ENCODE data around the gene TRIM5. TPM values are rescaled to one million over a fixed set of nuclear protein-coding genes. Genes with fewer than 3 reads are reported as not detected.
A peak's percentile ranks its signal among the peaks of the same experiment; 100 is the strongest.
"Not testable (repeated sequence)": the region's sequence is repeated elsewhere in the genome, so short reads cannot be mapped to it uniquely, and the experiment has no call there.

Gene TRIM5
- polyA plus RNA-seq, 1 donor = 23.9 TPM

DNA sequence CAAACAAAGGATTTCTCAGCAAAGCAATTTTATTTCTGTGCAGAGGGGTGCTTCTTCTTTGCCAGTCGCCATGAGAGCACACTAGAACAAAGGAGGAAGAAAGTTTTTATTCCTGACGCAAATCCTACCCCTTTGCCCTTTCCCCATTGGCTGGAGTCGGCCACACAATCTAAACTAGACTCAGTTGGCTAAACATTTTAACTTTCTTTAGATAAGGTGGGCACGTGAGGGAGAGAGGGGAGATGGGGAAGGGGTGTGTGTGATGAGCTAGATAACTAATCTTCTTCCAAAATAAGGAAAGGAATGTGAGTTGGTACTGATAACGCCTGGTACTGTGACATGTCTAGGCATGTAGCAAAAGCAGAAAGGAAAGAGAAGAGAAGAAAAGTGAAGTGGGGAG is 5.3 kb upstream of the TRIM5 start:
- Histone ChIP-seq H3K4me1 (ENCODE audit: control insufficient read depth, insufficient read depth, low read length) (no peaks in the 10 kb centered on the region), H3K4me3 (ENCODE audit: low read length) (peak overlapping the region; percentile 18), H3K27ac (ENCODE audit: low read length) (peak overlapping the region; percentile 44), H3K9me3 (ENCODE audit: control insufficient read depth, low read depth, low read length) (no peaks in the 10 kb centered on the region), H3K36me3 (ENCODE audit: control insufficient read depth, insufficient read depth, low read length) (no peaks in the 10 kb centered on the region), H3K27me3 (ENCODE audit: control insufficient read depth, insufficient read depth, low read length) (no peaks in the 10 kb centered on the region)
- no CpG with 5 or more reads among the region's 5 CpGs for WGBS (ENCODE audit: insufficient coverage, low lambda C conversion rate)
- no peak for DNase-seq

- Histone ChIP-seq H3K9me3 (ENCODE audit: control insufficient read depth, low read depth, low read length) (no peaks in the 10 kb centered on the region), H3K36me3 (ENCODE audit: control insufficient read depth, insufficient read depth, low read length) (no peaks in the 10 kb centered on the region)
Measured at GRCh38 chr11:5689551-5689983, 4.7 kb upstream of the TRIM5 start, which contains the start of gene TRIM22. Gene TRIM22 (plus strand): TSS chr11:5689790. CDS start chr11:5696233, 6,443 bp downstream.

DNA sequence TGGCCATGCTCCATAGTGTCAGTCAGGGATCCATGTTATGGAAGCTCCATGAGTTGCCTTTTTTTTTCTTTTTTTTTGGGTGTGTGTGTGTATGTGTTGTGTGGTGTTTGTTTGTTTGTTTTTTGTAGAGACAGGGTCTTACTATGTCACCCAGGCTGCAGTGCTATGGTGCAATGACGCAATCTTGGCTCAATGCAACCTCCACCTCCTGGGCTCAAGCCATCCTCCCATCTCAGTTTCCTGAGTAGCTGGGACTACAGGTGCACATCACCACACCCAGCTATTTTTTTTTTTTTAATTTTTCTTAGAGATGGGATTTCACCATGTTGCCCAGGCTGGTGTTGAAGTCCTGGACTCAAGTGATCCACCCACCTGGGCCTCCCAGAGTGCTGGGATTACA is 3.6 kb upstream of the TRIM5 start:
- WGBS (ENCODE audit: insufficient coverage, low lambda C conversion rate) = no CpG with 5 or more reads among the region's 1 CpG
- Histone ChIP-seq H3K27ac (ENCODE audit: low read length) (no peak overlapping the region), H3K4me1 (ENCODE audit: control insufficient read depth, insufficient read depth, low read length) (no peaks in the 10 kb centered on the region), H3K9me3 (ENCODE audit: control insufficient read depth, low read depth, low read length) (no peaks in the 10 kb centered on the region), H3K27me3 (ENCODE audit: control insufficient read depth, insufficient read depth, low read length) (no peaks in the 10 kb centered on the region), H3K36me3 (ENCODE audit: control insufficient read depth, insufficient read depth, low read length) (no peaks in the 10 kb centered on the region), H3K4me3 (ENCODE audit: low read length) (no peak overlapping the region)
- no peak for DNase-seq

More at GRCh38 chr11:5689551-5689983, 4.7 kb upstream of the TRIM5 start, which contains the start of gene TRIM22:
- H3K27ac ChIP-seq (ENCODE audit: low read length) = peak within 1 kb of the TSS; percentile 44
- H3K4me1 ChIP-seq (ENCODE audit: control insufficient read depth, insufficient read depth, low read length) = no peaks in the 10 kb centered on the region
- peak within 1 kb of the TSS; percentile 18 for H3K4me3 ChIP-seq (ENCODE audit: low read length)
- WGBS (ENCODE audit: insufficient coverage, low lambda C conversion rate) = no CpG with 5 or more reads among the region's 2 CpGs
- H3K27me3 ChIP-seq (ENCODE audit: control insufficient read depth, insufficient read depth, low read length) = no peaks in the 10 kb centered on the region
- peak; percentile 25 to 45 for DNase-seq

DNA sequence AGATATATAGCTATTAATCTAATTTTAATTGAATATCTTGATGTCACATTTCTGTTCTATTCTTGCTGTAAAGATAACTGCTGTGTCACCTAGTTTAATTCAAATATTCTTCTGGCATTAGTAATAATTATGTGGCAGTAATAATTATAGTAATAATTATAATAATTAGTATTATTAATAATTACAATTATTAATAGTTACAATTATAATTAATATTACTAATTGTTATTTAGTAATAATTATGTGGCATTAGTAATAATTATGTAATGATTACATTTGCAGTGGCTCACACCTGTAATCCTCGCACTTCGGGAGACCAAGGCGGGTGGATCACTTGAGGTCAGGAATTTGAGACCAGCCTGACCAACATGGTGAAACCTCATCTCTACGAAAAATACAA is 1.6 kb upstream of the TRIM5 start:
- Histone ChIP-seq H3K27ac (ENCODE audit: low read length) (no peak overlapping the region), H3K27me3 (ENCODE audit: control insufficient read depth, insufficient read depth, low read length) (no peaks in the 10 kb centered on the region), H3K9me3 (ENCODE audit: control insufficient read depth, low read depth, low read length) (peaks cover 3% of the 10 kb centered on the region), H3K4me1 (ENCODE audit: control insufficient read depth, insufficient read depth, low read length) (no peaks in the 10 kb centered on the region), H3K4me3 (ENCODE audit: low read length) (no peak overlapping the region), H3K36me3 (ENCODE audit: control insufficient read depth, insufficient read depth, low read length) (no peaks in the 10 kb centered on the region)
- no peak for DNase-seq
- 100% methylated on average over 1 of the region's 4 CpGs for WGBS (ENCODE audit: insufficient coverage, low lambda C conversion rate)

GRCh38 chr11:5684036-5684645 is 733 bp downstream of the TRIM5 start:
- Histone ChIP-seq H3K27me3 (ENCODE audit: control insufficient read depth, insufficient read depth, low read length) (no peaks in the 10 kb centered on the region), H3K9me3 (ENCODE audit: control insufficient read depth, low read depth, low read length) (peaks cover 3% of the 10 kb centered on the region), H3K36me3 (ENCODE audit: control insufficient read depth, insufficient read depth, low read length) (peaks cover 10% of the 10 kb centered on the region), H3K4me1 (ENCODE audit: control insufficient read depth, insufficient read depth, low read length) (no peaks in the 10 kb centered on the region), H3K27ac (ENCODE audit: low read length) (peak overlapping the region; percentile 81), H3K4me3 (ENCODE audit: low read length) (peak overlapping the region; percentile 54)
- WGBS (ENCODE audit: insufficient coverage, low lambda C conversion rate) = no CpG with 5 or more reads among the region's 8 CpGs
- no peak for DNase-seq

DNA sequence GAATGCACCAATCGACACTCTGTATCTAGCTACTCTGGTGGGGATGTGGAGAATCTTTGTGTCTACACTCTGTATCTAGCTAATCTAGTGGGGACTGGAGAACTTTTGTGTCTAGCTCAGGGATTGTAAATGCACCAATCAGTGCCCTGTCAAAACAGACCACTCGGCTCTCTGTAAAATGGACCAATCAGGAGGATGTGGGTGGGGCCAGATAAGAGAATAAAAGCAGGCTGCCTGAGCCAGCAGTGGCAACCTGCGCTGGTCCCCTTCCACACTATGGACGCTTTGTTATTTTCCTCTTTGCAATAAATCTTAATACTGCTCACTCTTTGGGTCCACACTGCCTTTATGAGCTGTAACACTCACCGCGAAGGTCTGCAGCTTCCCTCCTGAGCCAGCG is 1.3 kb downstream of the TRIM5 start:
- H3K4me1 ChIP-seq (ENCODE audit: control insufficient read depth, insufficient read depth, low read length); H3K9me3 ChIP-seq (ENCODE audit: control insufficient read depth, low read depth, low read length); H3K27me3 ChIP-seq (ENCODE audit: control insufficient read depth, insufficient read depth, low read length); DNase-seq: not testable (repeated sequence)
- 80% methylated on average over 1 of the region's 7 CpGs for WGBS (ENCODE audit: insufficient coverage, low lambda C conversion rate)
- Histone ChIP-seq H3K36me3 (ENCODE audit: control insufficient read depth, insufficient read depth, low read length) (peaks cover 15% of the 10 kb centered on the region), H3K27ac (ENCODE audit: low read length) (peak overlapping the region; percentile 81), H3K4me3 (ENCODE audit: low read length) (peak overlapping the region; percentile 54)

DNA sequence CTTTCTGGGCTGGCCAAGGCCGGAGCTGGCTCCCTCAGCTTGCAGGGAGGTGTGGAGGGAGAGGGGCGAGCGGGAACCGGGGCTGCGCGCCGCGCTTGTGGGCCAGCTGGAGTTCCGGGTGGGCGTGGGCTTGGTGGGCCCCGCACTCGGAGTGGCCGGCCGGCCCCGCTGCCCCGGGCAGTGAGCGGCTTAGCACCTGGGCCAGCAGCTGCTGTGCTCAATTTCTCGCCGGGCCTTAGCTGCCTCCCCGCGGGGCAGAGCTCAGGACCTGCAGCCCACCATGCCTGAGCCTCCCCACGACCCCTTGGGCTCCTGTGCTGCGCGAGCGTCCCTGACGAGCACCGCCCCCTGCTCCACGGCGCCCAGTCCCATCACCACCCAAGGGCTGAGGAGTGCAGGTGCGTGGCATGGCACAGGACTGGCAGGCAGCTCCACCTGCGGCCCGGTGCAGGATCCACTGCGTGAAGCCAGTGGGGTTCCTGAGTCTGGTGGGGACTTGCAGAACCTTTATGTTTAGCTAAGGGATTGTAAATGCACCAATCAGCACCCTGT is 1.9 kb downstream of the TRIM5 start:
- H3K27ac ChIP-seq (ENCODE audit: low read length); H3K27me3 ChIP-seq (ENCODE audit: control insufficient read depth, insufficient read depth, low read length); H3K4me3 ChIP-seq (ENCODE audit: low read length); H3K4me1 ChIP-seq (ENCODE audit: control insufficient read depth, insufficient read depth, low read length); DNase-seq; H3K9me3 ChIP-seq (ENCODE audit: control insufficient read depth, low read depth, low read length): not testable (repeated sequence)
- H3K36me3 ChIP-seq (ENCODE audit: control insufficient read depth, insufficient read depth, low read length) = peaks cover 21% of the 10 kb centered on the region
- no CpG with 5 or more reads among the region's 33 CpGs for WGBS (ENCODE audit: insufficient coverage, low lambda C conversion rate)

DNA sequence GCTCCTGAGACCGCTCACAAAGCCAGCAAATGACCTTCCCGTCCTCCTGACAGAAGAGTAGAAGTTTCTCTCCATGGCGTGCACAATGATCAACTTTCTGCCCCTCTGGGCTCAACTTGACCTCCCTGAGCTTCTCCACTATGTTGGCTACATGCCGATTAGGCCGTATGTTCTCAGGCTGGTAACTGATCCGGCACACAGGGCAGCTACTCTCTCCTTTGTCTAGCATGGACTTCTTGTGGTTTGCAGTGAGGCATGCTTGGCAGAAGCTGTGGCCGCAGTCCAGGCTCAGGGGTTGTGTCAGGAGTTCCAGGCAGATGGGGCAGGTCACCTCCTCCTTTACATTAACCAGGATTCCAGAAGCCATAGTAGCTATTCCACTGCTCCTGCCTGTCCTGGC is 5.1 kb downstream of the TRIM5 start:
- no peaks in the 10 kb centered on the region for H3K27me3 ChIP-seq (ENCODE audit: control insufficient read depth, insufficient read depth, low read length)
- no CpG with 5 or more reads among the region's 7 CpGs for WGBS (ENCODE audit: insufficient coverage, low lambda C conversion rate)

DNA sequence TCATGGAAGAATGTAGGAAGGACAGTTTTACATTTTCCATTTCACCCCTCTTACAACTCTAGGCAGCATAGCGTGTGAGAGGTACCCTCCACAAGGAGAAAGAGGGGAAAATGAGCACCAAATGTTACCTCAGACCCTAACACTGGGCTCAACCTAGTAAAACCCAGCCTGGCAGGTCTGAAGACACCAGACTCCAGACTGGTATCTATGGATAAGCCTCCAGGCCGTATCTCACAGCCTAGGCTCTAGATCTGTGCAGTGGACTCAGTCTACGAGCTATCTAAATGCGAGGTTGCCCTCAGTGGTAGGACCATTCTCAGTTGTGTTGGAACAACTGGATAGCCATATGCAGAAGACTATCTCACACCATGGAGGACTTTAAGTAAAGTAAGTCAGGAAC is 10.5 kb downstream of the TRIM5 start:
- Histone ChIP-seq H3K4me3 (ENCODE audit: low read length) (no peak overlapping the region), H3K27ac (ENCODE audit: low read length) (no peak overlapping the region), H3K4me1 (ENCODE audit: control insufficient read depth, insufficient read depth, low read length) (no peaks in the 10 kb centered on the region), H3K36me3 (ENCODE audit: control insufficient read depth, insufficient read depth, low read length) (peaks cover 31% of the 10 kb centered on the region), H3K27me3 (ENCODE audit: control insufficient read depth, insufficient read depth, low read length) (no peaks in the 10 kb centered on the region), H3K9me3 (ENCODE audit: control insufficient read depth, low read depth, low read length) (peaks cover 2% of the 10 kb centered on the region)
- DNase-seq = no peak
- WGBS (ENCODE audit: insufficient coverage, low lambda C conversion rate) = no CpG with 5 or more reads among the region's 4 CpGs

More for the DNA sequence above, 5.1 kb downstream of the TRIM5 start:
- H3K27ac ChIP-seq (ENCODE audit: low read length) = no peak overlapping the region
- peaks cover 5% of the 10 kb centered on the region for H3K9me3 ChIP-seq (ENCODE audit: control insufficient read depth, low read depth, low read length)
- no peaks in the 10 kb centered on the region for H3K4me1 ChIP-seq (ENCODE audit: control insufficient read depth, insufficient read depth, low read length)
- DNase-seq = no peak
- H3K36me3 ChIP-seq (ENCODE audit: control insufficient read depth, insufficient read depth, low read length) = peaks cover 27% of the 10 kb centered on the region
- no peak overlapping the region for H3K4me3 ChIP-seq (ENCODE audit: low read length)

GRCh38 chr11:5671831-5672230 is 13.0 kb downstream of the TRIM5 start:
- no peak overlapping the region for H3K27ac ChIP-seq (ENCODE audit: low read length)
- H3K4me1 ChIP-seq (ENCODE audit: control insufficient read depth, insufficient read depth, low read length) = no peaks in the 10 kb centered on the region
- H3K36me3 ChIP-seq (ENCODE audit: control insufficient read depth, insufficient read depth, low read length) = peaks cover 13% of the 10 kb centered on the region
- DNase-seq = no peak
- H3K27me3 ChIP-seq (ENCODE audit: control insufficient read depth, insufficient read depth, low read length) = no peaks in the 10 kb centered on the region
- H3K4me3 ChIP-seq (ENCODE audit: low read length) = no peak overlapping the region
- no peaks in the 10 kb centered on the region for H3K9me3 ChIP-seq (ENCODE audit: control insufficient read depth, low read depth, low read length)

GRCh38 chr11:5666402-5666793 is 18.5 kb downstream of the TRIM5 start:
- Histone ChIP-seq H3K27ac (ENCODE audit: low read length) (no peak overlapping the region), H3K36me3 (ENCODE audit: control insufficient read depth, insufficient read depth, low read length) (peaks cover 33% of the 10 kb centered on the region)

More at GRCh38 chr11:5666402-5666793, 18.5 kb downstream of the TRIM5 start:
- DNase-seq = no peak
- no peaks in the 10 kb centered on the region for H3K27me3 ChIP-seq (ENCODE audit: control insufficient read depth, insufficient read depth, low read length)
- no peak overlapping the region for H3K4me3 ChIP-seq (ENCODE audit: low read length)
- no peaks in the 10 kb centered on the region for H3K9me3 ChIP-seq (ENCODE audit: control insufficient read depth, low read depth, low read length)
- no peaks in the 10 kb centered on the region for H3K4me1 ChIP-seq (ENCODE audit: control insufficient read depth, insufficient read depth, low read length)
- no CpG with 5 or more reads among the region's 6 CpGs for WGBS (ENCODE audit: insufficient coverage, low lambda C conversion rate)
